NCI-H2227 treated with DMSO at 0.1 percent for 48 hours (cell line): ENCODE measurements around the gene POLR3H.
"Not testable (repeated sequence)": the region's sequence is repeated elsewhere in the genome, so short reads cannot be mapped to it uniquely, and the experiment has no call there.

Experiments
- DNase-seq: peaks from one replicate; lab custom pipeline; 2025; lab: John Stamatoyannopoulos, UW

POLR3H gene, protein sequence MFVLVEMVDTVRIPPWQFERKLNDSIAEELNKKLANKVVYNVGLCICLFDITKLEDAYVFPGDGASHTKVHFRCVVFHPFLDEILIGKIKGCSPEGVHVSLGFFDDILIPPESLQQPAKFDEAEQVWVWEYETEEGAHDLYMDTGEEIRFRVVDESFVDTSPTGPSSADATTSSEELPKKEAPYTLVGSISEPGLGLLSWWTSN

DNA sequence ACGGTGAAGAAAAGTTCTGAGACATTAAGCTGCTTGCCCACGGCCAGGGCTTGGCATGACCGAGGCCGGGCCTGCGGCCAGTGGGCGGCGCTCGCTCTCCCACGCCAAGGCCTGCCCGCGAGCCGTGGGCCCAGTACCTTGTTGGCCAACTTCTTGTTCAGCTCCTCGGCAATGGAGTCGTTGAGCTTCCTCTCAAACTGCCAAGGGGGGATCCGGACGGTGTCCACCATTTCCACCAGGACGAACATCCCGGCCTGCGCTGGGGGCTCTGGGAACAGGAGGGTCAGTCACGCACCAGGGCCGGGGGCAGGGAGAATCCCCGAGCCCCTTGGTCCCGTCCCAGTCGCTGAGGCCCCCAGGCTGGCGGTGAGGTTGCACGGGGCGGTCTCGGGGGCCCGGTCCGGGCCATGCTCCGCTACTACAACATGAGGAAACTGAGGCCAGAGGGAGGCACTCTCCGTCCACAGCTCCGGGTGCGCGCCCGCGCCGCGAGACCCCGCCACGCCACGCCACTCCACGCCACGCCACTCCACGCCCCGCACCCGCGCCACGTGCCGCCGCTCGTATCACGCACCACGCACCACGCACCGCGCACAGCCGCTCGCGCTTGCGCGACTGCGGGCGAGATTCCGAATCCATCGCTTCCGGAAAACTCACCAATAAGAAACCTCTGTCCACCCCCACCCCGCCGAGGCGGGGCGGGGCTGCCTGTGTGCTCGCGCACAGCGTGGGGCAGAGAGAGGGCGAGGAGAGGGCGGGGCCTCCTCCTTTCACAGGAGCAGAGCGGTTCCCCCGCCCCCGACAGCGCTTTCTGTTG lies at the start of gene POLR3H:
TSS of gene POLR3H (minus strand) at position 617 of the 817 bp plus-strand sequence. CDS start at position 248, 369 bp downstream.
- peak; percentile 94 for DNase-seq

DNA sequence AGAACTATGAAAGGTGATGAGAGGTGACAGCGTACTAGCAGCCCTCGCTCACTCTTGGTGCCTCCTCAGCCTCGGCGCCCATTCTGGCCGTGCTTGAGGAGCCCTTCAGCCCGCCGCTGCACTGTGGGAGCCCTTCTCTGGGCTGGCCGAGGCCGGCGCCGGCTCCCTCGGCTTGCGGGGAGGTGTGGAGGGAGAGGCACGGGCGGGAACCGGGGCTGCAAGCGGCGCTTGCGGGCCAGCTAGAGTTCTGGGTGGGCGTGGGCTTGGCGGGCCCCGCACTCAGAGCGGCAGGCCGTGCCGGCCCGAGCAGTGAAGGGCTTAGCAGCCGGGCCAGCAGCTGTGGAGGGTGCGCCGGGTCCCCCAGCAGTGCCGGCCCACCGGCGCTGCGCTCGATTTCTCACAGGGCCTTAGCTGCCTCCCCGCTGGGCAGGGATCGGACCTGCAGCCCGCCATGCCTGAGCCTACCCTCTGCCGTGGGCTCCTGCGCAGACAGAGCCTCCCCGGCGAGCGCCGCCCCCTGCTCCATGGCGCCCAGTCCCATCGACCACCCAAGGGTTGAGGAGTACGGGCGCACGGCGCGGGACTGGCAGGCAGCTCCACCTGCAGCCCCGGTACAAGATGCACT lies 49.2 kb upstream of the POLR3H start:
- DNase-seq = not testable (repeated sequence)

DNA sequence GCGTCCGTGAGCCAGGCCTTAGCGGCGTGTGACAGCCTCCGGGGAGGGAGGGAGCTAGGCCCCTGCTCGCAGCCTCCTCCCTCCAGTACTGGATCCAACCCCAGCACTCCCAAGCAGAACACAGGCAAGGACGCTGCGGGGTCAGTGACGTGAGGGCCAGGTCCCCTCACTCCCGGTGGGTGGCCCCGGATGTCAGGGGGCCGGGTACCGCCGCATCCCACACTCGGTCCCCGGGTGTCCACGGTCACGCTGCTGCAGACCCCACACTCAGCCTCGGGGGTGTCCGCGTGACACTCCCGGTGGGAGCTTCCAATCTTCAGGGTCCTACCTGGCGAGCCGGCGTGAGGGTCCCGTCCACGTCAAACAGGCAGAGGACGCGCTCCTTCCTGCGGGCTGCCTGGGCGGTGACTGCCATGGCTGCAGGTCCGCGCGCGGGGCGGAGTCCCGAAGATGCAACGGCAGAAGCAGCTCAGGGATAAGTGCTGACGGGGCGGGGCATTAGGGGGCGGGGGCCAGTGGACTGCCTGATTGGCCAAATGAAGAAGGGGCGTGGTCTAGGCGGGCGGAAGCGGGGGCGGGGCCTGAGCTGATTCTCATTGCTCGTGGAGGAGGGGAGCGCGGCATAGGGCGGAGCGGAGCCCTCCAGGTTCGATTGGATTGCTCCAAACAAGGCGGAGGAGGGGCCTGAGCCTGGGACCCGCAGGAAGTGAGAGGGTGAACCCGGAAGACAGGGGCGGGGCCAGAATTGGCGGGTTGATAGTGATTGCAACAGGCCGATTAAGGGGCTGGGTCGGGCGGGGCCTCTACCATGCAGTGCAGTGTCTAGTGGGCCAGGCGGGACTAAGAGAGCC lies 45.3 kb upstream of the POLR3H start, which contains the start of gene PMM1:
TSS of gene PMM1 (minus strand) at position 450 of the 851 bp plus-strand sequence. CDS start at position 415, 35 bp downstream.
- peak; percentile 97 for DNase-seq

- DNase-seq = no peak
Measured at GRCh38 chr22:41587347-41587723, 43.1 kb upstream of the POLR3H start.

DNA sequence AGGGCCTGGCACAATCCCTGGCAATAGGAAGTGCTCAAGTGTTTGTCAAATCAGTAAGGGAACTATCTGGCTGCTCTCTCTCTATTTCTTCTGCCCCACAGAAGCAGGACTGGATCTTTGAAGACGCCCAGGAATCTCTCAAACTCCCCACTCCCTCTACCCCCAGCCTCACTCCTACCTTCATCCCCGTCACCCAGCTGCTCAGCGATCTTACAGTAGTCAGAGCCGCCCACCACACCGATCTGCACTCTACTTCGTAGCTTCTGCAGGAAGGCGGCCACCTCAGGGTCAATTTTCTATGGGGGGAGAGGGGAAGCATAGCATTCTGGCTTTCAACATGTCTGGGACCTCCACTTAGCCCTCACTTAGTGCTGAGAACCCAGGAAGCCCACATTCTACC lies 41.6 kb upstream of the POLR3H start:
- DNase-seq = no peak

DNA sequence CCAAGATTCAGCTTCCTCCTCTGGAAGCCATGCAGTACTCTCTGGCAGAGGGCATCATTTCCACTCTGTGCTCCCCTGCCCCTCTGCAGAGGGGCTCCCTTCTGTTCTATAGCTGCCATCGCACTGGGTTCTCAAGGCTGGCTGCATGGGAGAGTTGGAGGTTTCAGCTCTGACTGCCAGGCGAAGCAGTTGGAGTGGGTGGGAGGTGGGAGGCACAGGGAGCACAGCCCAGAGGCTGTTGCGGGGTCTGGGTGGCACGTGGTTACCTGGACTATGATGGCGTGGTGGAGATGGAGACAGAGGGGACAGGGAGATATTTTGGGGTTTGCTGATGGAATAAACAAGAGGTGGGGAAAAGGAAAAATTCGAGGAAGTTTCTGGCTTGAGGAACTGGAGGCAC lies 40.6 kb upstream of the POLR3H start:
- no peak for DNase-seq

DNA sequence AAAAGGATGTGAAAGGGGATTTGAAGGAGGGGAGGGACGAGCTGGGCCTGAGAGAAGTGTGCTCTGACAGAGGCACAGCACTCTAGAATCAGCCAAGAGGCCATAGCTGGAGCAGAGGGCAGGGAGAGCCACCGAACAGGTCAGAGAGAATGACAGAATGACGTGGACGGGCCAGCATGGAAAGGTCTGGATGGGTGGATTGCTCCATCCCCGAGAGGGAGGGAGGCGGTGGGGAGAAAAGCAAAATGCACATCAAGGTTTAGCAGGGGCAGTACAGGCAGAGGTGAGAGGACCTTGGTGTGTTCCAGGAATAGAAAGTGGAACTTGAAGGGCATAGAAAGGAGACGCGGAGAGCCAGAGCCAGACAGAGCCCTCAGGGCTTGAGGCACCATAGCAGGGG lies 38.4 kb upstream of the POLR3H start:
- DNase-seq = no peak

DNA sequence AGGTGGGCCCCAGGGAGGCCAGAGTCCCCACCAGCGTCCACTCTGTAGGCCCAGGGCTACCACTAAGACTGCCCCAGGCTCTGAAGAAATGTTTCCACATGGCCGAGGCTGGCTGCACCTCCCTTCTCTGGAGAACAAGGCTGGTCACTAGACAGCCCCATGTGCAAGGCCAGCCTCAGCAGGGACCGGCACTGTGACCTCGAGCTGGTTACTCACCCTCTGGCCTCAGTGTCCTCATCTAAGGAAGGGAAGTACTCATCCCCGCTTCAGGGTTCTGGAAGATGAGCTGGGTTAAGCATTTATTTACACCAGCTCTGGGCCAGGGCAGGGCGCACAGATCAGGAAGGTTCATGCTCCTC lies 35.7 kb upstream of the POLR3H start:
- no peak for DNase-seq

- DNase-seq = no peak
Measured at GRCh38 chr22:41579297-41579996, 35.2 kb upstream of the POLR3H start.

DNA sequence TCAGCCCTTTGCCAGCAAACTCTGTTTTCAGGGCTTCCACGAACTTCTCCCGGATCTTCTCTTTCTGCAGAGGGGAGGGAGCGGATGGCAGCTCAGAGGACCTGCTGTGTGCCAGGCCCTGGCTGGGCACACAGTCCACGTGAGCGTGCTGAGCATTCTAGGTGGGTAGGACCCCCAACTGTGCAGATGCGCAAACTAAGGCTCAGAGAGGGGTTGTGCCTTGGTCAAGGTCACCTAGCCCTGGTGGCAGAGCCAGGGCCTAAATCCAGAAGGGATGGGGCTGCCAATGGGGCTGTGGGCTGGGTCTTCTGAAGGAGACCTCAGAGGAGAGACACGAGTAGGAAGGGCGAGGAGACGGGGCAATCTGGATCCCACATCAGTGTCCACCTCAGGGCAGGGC lies 34.5 kb upstream of the POLR3H start:
- DNase-seq = no peak

DNA sequence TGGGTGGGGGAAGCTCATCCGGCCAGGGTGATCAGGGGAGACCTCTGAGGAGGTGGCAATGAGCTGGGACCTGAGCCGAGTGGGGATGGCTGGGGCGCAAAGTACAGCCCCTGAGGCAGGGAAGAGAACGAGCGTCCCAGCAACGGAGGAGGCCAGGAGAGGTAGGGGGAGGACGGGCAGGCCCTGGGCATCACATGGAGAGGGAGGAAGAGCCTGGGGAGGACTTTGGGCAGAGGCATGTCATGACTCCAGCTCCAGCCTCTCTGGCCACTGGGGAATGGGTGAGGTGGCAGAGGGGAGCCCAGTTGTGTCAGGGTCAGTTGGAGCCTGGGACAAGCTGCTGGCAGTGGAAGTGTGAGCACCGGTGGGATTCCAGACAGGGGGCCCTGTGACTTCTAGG lies 33.8 kb upstream of the POLR3H start:
- no peak for DNase-seq

GRCh38 chr22:41576877-41577276 lies 32.6 kb upstream of the POLR3H start:
- no peak for DNase-seq

GRCh38 chr22:41575533-41575932 lies 31.3 kb upstream of the POLR3H start:
- no peak for DNase-seq

DNA sequence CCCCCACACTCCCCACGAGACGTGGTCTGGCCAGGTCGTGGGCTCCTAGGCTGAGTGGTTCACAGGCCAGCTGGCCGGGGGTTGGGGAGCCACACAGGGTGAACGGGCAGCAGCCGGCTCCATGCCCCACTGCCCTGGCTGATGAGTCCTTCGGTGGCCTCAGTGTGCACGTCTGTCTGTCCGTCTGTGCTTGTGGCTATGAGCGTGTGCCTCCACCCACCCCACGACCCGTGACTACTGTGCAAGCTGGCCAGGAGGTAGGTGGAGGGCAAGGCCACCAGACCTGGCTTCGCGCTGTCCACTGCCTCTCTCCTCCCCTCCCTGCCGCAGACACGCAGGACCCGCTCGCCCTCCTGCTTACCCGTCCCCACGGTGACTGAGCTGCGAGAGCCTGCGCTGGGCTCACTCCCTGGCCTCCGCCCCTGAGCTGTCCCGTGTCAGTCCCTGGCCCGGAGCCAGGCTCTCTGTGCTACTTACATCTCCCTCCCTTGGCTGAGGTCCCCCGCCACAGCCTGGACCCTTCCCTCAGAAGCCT lies 30.6 kb upstream of the POLR3H start:
- no peak for DNase-seq

DNA sequence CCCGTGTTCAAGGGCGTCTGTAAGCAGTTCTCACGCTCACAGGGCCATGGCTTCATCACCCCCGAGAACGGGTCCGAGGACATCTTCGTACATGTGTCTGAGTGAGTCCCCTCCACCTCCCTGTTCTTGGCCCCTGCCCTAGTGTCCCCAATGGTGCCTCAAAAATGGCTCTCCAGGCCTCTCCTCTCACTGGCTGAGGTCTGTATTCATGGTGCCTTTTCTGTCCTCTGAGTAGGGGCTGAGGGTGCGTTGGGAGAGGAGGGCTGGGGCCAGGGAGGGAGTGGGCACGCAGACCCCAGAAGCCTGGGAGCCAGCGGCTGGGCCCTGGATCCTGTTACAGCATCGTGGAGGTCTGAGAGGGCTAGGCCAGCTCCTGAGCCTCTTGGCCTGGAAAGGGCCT lies 29.4 kb upstream of the POLR3H start:
- no peak for DNase-seq

DNA sequence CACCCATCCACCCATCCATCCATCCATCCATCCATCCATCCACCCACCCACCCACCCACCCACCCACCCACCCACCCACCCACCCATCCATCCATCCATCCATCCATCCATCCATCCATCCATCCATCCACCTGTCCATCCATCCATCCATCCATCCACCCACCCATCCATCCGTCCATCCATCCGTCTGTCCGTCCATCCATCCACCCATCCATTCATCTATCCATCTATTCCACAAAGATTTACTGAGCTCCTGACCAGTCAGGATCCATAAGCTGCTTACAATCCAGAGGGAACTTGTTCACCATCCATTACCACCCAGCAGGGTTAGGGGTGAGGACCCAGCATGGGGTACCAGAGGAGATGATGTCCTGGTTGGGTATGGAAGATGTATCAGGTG lies 28.0 kb upstream of the POLR3H start:
- not testable (repeated sequence) for DNase-seq

GRCh38 chr22:41571786-41572185 lies 27.5 kb upstream of the POLR3H start:
- DNase-seq = no peak

GRCh38 chr22:41570221-41570620 lies 26.0 kb upstream of the POLR3H start:
- no peak for DNase-seq

DNA sequence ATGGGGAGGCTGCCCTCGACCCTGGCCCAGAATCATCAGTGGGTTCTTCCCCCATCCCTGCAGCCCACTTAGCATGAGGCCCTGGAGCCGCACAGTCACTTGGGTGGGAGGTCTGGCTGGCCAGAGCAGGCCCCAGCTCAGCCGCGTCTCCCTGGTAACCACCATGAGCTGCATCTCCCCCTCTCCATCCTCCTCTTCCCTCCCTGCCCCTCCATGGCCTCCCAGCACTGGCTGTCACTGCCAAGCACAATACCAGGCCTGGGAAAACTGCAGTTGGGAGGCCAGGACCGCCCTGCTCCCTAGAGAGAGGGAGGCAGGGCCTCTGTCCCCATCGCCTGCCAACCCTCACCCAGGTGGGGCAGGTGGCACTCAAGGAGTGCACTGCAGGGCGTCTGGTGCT lies 24.5 kb upstream of the POLR3H start:
- DNase-seq = peak; percentile 32

- DNase-seq = no peak
Measured at GRCh38 chr22:41567512-41567768, 23.2 kb upstream of the POLR3H start.

- DNase-seq = no peak
Measured at GRCh38 chr22:41565403-41566054, 21.3 kb upstream of the POLR3H start.
